ENCODE measurements around the gene VWA8.

GRCh38 chr13:41639955-41640780 is 320.7 kb downstream of the VWA8 start:
- no peak for TF ChIP-seq CTCF (IDR thresholded peaks at IDR 0.05)
- no peak for TF ChIP-seq POLR2AphosphoS5 (IDR thresholded peaks at IDR 0.05; ENCODE audit: low read depth, low read length)
- no peak for TF ChIP-seq GATA2 (CRISPR knock-in tag; IDR thresholded peaks at IDR 0.05)
- no peak for TF ChIP-seq MXI1 (IDR thresholded peaks at IDR 0.05; ENCODE audit: low read depth, low read length)
- TF ChIP-seq TCF12 (IDR thresholded peaks at IDR 0.05): no peak
- no peak for TF ChIP-seq MAX (IDR thresholded peaks at IDR 0.05; ENCODE audit: low read depth)
- no peak for TF ChIP-seq EZH2phosphoT487 (IDR thresholded peaks at IDR 0.05; ENCODE audit: borderline replicate concordance, low read depth)
